SK-N-MC (cell line): ENCODE measurements around the gene ENTPD1.

Experiments used
- EZH2 ChIP-seq: fragments of 200-600 bp; sonication (generic); IDR thresholded peaks from one replicate; pipeline ENCODE4 v1.6.1; 2017; ENCODE audit warnings: antibody characterized with exemption
- POLR2AphosphoS5 ChIP-seq: IDR thresholded peaks from 2 replicates; pipeline ENCODE4 v1.6.1; 2012; ENCODE audit warnings: mild to moderate bottlenecking, low read depth, low read length, borderline replicate concordance

GRCh38 chr10:95860166-95860940 lies 104.4 kb downstream of the ENTPD1 start:
- TF ChIP-seq EZH2 (no peak), POLR2AphosphoS5 (no peak)
